NOMO-1 (cell line): ENCODE data around the gene TMED8.
"Not testable (repeated sequence)": the region's sequence is repeated elsewhere in the genome, so short reads cannot be mapped to it uniquely, and the experiment has no call there.

Source experiments
- DNase-seq, 2 experiments: peaks; one replicate each; lab custom pipeline; 2025; ENCODE audit not compliant: unreplicated experiment in 2 of 2; lab: John Stamatoyannopoulos, UW

TMED8 gene

GRCh38 chr14:77369285-77369684 lies 7.6 kb downstream of the TMED8 start:
- DNase-seq = no peak

GRCh38 chr14:77364146-77364545 lies 12.7 kb downstream of the TMED8 start:
- DNase-seq = no peak

- DNase-seq = no peak
Observed at GRCh38 chr14:77359626-77360025, 17.3 kb downstream of the TMED8 start.

GRCh38 chr14:77356899-77357298 lies 20.0 kb downstream of the TMED8 start:
- DNase-seq = no peak

GRCh38 chr14:77355811-77356210 lies 21.1 kb downstream of the TMED8 start:
- no peak for DNase-seq

DNA sequence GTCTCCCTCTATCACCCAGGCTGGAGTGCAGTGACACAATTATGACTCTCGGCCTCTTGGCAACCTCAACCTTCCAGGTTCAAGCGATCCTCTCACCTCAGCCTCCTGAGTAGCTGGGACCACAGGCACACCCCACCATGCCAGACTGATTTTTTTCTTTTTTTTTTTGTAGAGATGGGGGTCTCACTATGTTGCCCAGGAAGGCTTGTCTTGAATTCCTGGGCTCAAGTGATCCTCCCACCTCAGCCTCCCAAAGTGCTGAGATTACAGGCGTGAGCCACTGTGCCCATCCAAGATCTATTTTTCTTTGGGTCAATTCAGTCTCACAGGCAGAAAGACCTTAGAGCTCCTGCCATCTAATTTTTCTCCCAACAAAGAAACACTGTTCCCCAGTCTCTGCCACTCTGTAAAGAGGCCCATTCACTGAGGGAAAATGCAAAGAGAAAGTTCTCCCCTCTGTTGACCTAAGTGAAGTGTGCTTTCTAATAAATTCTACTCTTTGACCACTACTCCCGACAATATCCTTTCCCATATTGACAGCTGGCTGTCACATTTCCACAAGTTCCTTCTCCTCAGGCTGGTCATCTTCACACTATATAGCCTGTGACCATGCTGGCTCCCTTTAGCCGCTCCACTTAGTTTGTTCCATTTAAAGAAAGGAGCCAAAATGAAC lies 23.3 kb downstream of the TMED8 start:
- DNase-seq = no peak

GRCh38 chr14:77347751-77348150 lies 29.1 kb downstream of the TMED8 start:
- DNase-seq = peak; percentile 86 to 98

DNA sequence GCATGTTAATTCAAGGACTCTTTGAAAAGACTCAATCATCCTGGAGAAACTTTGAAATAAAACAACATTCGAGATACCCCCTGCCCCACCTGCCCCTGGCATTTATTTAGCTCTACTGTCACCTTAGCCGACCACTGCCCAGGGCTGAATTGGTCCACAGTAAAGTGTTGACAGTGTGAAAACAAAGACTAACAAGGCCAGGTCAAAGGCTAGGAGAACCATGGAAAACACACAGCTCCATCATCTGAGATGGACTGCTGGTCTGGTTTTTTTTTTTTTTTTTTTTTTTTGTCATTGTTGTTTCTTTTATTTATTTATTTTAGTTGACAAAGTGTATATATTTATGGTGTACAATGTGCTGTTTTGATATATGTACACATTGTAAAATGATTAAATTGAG lies 30.4 kb downstream of the TMED8 start:
- DNase-seq = no peak

DNA sequence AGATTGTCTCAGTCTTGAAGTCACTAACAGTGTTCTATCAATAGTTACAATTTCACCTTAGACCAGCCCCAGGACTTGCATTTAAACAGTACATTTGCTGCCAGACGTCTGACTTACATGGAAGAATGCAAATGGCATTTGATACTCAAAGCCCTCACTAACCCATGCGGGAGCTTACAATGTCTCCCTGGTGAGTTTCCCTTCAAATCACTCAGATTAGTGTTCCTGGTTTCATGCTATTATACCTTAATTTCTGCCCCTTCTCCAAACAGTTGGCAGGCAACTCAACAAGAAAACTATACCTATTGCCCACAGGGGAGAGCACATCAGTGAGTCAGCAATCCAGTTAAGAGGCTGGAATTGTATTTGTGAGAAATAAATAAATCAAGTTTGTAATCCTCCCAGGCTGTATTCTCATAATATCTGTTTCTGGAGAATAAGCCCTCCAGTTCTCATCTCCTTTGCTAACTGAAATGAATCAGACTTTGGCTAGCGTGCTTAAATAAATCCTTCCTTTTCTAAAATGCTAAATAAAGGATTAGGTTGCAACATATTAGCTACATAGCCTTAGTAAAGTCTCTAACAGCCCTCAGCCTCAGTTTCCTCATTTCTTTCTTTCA lies 32.4 kb downstream of the TMED8 start:
- peak in 1 of 2 experiments; percentile 22 for DNase-seq

- no peak for DNase-seq
Observed at GRCh38 chr14:77343662-77344061, 33.2 kb downstream of the TMED8 start.

DNA sequence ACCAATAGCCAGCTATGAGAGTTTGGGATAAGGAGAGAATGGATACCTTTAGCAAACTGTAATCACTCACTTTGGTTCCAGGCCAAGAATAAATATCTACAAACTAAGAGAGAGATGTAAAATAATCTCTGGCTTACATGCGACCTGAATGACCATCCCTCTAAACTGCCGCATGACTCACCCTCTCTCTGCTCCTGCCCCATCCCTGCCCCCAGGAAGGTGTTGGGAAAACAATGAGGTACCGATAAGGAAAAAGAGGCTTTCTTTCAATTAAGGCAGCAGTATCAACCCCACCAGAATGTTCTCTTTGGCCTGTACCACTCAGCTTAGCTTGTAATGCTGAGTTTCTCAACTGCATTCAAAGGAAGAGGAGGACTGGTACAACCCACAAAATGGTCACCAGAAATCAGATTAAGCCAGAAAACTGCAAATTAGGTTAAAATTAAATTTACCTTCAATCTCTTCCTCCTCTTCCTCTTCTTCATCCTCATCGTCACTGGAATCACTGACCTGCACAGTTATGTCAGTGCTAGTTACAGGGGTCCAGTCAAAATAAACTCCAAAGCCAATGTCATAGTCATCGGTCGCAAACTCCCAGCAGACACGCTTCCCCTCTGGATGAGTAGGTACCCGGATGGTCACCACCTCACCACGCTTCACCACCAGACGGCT lies 34.0 kb downstream of the TMED8 start:
- DNase-seq = no peak

DNA sequence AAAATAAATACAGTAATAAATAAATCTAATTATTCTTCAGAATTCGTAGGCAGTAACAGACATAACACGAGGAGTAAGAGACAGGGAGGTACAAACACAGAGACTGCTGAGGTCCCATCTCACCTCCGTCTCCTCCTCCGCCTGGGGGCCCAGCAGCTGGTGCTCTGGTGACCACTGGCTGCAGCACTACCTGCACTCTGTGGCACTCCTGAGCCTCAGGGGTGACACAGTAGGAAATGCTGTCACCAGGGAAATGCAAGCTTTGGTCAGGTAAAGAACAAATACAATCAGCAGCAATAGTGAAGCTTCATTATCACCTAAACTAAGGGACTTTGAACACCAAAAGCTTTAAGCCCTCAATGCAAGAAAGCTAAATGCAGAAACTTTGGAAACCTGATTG lies 36.5 kb downstream of the TMED8 start:
- DNase-seq = no peak

DNA sequence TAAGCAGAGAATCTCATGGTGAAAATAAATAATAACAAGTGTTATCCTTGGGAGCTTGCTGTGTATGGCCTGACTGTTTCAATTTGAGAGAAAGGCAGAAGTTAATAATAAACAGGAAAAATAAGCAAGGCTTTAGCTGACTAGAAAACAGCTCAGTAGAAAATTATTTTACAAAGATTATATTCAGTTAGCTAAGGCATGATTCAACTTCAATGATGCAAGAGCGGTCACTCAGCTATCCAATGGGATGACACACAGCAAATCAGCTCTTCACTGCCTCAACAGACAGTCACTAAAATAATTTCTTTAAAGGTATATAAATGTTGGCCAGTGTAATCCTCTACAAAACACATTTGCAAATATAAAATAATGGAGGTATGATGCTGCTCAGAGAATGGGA lies 37.5 kb downstream of the TMED8 start:
- no peak for DNase-seq

- no peak for DNase-seq
Observed at GRCh38 chr14:77338302-77338701, 38.6 kb downstream of the TMED8 start.

DNA sequence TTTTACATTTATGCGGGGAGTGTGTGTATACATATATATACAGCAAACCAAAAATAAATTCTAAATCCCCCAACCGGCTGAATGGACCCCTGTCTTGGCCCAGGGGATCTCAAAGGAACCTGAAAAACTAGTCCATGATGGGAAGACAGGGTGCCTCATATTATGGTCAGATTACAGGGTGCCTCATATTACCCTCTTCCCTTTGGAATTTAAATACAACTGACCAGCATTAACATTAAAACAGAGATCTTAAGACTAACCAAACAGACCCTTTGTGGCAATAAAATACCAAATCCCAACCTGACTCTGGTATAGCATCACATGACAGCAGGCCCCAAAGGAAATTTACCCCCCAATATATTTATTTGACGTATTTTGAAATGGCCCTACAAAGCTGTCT lies 39.0 kb downstream of the TMED8 start:
- DNase-seq = no peak

DNA sequence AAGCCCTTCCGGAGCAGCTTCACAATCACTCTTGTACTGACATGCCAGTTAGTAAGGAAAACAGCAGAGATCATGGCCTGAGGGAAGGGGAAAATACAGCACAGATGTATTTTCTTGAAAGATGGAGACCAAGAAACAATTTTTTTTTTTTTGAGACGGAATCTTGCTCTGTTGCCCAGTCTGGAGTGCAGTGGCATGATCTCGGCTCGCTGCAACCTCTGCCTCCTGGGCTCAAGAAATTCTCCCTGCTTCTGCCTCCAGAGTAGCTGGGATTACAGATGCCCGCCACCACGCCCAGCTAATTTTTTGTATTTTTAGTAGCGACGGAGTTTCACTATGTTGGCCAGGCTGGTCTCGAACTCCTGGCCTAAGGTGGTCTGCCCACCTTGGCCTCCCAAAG lies 39.6 kb downstream of the TMED8 start:
- not testable (repeated sequence) for DNase-seq

- DNase-seq = no peak
Observed at GRCh38 chr14:77335576-77335975, 41.3 kb downstream of the TMED8 start.

- no peak for DNase-seq
Observed at GRCh38 chr14:77329872-77330271, 47.0 kb downstream of the TMED8 start.

DNA sequence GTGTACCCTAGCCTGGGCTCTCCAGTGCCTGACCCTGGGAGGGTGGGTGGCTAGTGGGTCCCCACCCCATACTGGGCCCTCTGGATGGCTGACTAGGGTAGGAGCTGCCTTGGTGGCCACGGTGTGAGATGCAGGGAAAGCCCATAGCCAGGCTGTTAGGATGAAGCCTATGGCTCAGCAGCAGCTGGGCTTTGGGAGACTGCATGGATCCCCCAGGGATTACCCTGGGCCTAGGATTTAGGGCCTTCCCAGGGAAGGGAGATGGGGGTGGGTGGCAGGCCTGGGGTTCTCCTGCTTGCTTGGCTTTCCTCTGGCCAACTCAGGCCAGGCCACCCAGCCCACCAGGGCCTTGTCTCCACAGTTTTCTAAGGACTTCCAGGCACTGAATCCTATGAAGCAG lies 49.8 kb downstream of the TMED8 start:
- DNase-seq = no peak

- no peak for DNase-seq
Observed at GRCh38 chr14:77325746-77326094, 51.2 kb downstream of the TMED8 start.

DNA sequence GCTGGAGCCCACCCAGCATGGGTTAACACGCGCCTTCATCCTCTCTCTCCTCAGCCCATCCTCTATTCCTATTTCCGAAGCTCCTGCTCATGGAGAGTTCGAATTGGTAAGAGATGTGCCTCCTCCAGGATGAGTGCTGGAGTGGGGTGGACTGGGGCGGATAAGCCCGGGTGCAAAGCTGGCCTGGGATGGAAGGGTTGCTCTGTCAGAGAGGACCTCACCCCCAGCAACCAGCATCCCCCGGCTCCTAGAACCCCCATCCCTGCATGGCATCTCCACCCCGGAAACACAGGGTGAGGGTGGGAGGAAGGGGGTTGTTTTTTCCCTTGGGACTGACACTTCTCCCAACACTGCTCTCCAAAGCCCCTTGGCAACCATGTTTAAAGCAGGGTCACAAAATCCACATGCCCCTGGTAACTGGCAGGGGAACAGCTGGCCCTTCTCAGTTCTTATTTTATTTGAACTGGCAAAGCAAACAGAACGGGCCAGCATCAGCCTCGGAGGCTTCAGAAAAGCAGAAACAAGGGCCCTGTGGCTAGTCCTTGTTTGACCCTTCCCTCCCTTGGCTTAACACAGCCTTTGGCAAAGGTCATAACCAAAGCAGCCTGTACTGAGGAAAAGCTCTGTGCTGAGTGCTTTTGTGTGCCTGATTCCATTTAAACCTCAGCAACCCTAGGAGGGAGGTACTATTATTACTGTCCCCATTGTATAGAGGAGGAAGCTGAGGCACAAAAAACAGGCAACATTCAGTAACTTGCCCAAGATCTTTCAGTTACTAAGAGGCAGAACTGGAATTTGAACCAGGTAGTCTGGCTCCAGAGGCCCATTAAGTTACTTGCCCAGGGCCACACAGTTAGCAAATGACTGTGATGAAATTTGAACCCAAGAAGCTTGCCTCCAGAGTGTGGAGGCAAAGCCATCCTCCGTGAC lies 51.8 kb downstream of the TMED8 start:
- no peak for DNase-seq
